Liver (tissue), 3 donors: ENCODE data around the gene NECAB2.

Experiments
- JUND ChIP-seq, 2 donors: IDR thresholded peaks; 2 replicates each; pipeline ENCODE4 v1.6.1; 2016; ENCODE audit warnings: antibody characterized with exemption in 2 of 2
- TF ChIP-seq, protein P1 (sequence below): fragments of 150-350 bp; IDR thresholded peaks from 2 replicates; pipeline ENCODE4 v1.5.1; 2017; ENCODE audit warnings: improper control_type of control experiment, low read depth, low read length; ENCODE audit not compliant: missing input control
- donor health status: healthy.
- donor health status: healthy.

DNA sequence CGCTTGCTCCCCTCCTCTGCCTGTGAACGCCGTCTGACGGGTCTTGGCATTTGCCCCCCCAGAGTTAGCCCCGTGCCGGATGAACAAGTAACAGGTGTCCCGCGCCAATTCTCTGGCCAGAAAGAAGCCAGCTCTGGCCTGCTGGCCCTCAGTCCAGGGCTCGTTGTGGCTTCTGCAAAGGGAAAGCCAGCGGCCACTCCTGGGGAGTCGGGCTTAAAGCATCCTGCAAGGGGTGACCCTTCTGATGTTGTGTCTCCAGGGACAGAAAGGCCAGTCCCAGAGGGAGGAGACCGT lies 33.4 kb upstream of the NECAB2 start:
- TF ChIP-seq JUND (IDR thresholded peaks at IDR 0.05) = no peak
- TF ChIP-seq, protein P1, sequence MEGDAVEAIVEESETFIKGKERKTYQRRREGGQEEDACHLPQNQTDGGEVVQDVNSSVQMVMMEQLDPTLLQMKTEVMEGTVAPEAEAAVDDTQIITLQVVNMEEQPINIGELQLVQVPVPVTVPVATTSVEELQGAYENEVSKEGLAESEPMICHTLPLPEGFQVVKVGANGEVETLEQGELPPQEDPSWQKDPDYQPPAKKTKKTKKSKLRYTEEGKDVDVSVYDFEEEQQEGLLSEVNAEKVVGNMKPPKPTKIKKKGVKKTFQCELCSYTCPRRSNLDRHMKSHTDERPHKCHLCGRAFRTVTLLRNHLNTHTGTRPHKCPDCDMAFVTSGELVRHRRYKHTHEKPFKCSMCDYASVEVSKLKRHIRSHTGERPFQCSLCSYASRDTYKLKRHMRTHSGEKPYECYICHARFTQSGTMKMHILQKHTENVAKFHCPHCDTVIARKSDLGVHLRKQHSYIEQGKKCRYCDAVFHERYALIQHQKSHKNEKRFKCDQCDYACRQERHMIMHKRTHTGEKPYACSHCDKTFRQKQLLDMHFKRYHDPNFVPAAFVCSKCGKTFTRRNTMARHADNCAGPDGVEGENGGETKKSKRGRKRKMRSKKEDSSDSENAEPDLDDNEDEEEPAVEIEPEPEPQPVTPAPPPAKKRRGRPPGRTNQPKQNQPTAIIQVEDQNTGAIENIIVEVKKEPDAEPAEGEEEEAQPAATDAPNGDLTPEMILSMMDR = no peak
